Central memory CD4-positive, alpha-beta T cell (primary cell): Measurements from ENCODE around the gene LSM3.
A peak's percentile ranks its signal among the peaks of the same experiment; 100 is the strongest.

Source experiments
- DNase-seq: peaks from one replicate; pipeline ENCODE4 v3.0.0; 2022
- total RNA-seq, 3 experiments: gene quantifications; one replicate each; lab custom pipeline; 2026; lab: John Stamatoyannopoulos, UW

LSM3 gene
- total RNA-seq, result 8.9 to 53.8 (median 26.9) reads per million in 3 experiments

- DNase-seq, result peak; percentile 99
These were observed at the start of gene LSM3, which contains the start of gene XPC for GRCh38 chr3:14178247-14179113. TSS of gene LSM3 (plus strand) at chr3:14178817. CDS start at chr3:14178861, 44 bp downstream. TSS of gene XPC (minus strand) at chr3:14178601. CDS start at chr3:14178568, 33 bp downstream.

DNA sequence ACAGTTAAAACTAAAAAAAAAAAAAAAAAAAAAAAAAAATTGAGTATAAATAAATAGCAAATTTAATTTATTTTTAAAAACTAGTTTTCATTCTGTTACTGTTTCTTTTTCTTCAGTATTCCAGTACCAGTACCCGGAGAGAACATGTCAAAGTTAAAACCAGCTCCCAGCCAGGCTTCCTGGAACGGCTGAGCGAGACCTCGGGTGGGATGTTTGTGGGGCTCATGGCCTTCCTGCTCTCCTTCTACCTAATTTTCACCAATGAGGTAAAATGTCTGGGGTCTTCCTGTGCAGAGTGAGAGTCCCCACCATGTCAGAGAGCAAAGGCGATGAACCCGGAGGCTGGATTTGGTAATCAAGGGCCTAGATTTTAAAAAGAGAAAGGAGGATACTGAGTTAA, 49.3 kb upstream of the LSM3 start:
- DNase-seq, result no peak

DNA sequence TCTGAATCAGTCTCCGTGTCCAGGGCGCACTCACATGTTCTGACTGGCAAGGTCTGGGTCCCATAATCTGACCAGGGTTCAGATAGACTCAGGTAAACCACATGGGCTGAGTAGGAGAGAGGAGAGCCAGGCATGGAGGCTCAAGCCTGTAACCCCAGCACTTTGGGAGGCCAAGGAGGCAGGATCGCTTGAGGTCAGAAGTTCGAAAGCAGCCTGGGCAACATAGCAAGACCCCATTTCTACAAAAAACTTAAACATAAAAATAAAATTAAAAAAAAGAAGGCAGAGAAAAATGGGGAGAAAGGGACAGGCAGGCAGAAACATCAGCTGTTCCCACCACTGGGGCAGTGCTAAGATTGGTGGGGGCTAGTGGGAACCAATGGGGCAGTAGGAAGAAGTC, 48.4 kb upstream of the LSM3 start:
- DNase-seq, result no peak

DNA sequence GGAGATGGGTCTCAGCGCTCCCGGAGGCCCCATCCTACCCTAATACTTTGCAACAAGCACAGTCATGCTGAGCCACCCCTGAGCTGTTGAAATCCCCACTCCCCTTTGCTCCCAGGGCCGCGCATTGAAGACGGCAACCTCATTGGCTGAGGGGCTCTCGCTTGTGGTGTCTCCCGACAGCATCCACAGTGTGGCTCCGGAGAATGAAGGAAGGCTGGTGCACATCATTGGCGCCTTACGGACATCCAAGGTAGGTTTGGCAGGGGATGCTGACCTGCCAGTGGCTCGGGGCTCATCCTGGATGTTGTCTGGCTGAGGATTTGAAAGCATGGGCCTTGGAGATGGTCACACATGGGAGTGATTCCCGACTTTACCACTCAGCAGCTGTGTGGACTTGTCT, 47.9 kb upstream of the LSM3 start:
- DNase-seq, result no peak

GRCh38 chr3:14131134-14131533, 47.5 kb upstream of the LSM3 start:
- DNase-seq, result no peak

DNA sequence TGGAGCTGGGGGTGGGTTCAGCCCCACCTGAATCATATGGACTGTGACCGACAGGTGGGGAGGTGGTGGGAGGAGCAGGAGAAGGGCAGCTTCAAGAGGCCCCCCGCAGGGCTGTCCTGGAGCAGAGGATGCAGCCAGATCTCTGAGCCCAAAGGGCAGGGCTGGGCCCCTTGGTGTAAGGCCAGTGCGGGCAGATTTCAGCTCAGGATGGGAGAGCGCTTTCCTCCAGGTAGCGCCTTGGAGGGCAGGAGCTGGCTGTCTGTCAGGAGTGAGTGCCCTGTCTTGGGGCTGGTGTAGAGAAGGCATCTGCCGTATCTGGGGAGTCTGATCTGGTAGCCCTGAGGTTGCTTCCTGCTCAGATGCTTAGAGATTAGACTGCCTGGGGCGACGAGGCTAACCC, 46.5 kb upstream of the LSM3 start:
- no peak for DNase-seq

GRCh38 chr3:14132689-14133088, 45.9 kb upstream of the LSM3 start:
- no peak for DNase-seq

DNA sequence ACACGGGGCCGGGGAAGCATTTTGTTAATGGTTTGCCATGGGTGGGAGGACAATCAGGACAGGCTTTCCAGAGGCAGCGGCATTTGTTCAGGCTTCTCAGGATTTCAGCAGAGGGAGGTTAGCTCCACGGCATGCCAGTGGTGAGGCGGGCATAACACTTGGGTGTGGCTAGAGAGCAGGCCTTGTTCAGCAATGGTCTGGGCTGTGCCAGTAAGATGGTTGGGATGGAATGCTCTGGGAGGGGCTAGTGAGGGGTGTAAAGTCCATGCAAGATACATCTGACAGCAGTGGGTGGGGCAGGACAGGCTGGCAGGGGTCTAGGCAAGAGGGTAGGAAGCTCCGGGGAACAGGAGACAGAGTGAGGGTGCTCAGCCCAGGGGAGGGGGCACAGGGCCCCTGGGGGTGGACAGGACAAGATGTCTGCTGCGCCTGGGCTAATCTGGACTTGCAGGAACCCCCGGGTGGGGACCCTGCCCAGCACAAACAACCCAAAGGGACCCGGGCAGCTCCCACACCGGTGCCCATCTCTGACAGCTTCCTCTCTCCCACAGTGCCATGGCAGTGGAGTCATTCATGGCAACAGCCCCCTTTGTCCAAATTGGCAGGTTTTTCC, 45.3 kb upstream of the LSM3 start:
- no peak for DNase-seq

DNA sequence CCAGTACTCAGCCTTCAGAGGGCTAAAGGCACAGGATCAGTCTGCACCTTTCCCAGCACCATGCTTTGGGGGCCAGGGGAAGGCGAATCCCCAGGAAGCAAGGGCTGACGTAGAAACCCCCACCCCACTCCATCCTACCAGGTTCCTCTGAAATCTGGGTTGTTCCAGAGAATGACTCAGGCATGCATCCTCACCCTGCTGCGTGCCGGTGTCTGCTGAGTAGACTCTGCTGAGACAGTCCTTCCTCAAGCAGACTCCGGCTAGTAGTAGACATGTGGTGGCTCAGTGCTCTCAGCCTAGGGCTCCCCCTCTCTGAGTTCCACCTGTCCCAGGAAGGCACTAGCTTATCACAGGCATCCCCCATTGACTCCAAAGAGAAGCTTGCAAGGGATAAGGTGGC, 44.7 kb upstream of the LSM3 start:
- DNase-seq, result no peak

- DNase-seq, result no peak
These were observed 44.3 kb upstream of the LSM3 start for GRCh38 chr3:14134291-14134690.

DNA sequence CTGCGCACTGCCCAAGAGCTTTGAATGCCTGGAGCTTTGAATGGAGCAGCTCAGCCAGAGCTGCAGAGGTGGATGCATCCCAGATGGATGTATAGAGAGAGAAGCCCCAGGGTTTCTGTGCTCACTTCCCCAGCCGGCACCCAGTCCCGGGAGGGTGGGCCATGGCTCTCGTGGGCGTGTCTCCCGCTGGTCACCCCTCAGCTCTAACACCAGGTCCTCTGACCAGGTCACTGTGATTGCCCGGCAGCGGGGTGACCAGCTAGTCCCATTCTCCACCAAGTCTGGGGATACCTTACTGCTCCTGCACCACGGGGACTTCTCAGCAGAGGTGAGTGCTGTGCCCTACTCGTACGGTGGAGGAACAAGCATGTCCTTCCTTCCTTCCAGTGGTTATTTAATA, 43.0 kb upstream of the LSM3 start:
- no peak for DNase-seq

- no peak for DNase-seq
These were observed 41.6 kb upstream of the LSM3 start for GRCh38 chr3:14137004-14137403.

DNA sequence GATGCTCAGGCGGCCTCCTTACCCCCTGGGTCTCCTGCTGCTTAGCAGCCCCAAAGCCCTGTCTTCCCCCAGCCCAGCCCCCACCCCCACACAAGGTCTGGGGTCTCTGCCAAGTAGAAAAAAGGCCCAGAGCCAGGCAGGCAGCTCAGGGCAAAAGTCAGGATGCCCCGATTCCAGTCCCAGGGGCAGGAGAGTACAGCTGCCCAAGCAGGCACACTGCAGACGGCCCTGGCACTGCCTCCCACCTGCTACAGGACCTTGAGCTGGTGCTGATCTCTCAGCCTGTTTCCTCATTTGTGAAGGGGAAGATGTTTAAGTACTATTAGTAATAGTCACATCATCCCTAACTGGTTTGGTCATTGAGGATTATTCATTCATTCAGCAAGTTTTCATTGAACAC, 41.2 kb upstream of the LSM3 start:
- DNase-seq, result no peak

DNA sequence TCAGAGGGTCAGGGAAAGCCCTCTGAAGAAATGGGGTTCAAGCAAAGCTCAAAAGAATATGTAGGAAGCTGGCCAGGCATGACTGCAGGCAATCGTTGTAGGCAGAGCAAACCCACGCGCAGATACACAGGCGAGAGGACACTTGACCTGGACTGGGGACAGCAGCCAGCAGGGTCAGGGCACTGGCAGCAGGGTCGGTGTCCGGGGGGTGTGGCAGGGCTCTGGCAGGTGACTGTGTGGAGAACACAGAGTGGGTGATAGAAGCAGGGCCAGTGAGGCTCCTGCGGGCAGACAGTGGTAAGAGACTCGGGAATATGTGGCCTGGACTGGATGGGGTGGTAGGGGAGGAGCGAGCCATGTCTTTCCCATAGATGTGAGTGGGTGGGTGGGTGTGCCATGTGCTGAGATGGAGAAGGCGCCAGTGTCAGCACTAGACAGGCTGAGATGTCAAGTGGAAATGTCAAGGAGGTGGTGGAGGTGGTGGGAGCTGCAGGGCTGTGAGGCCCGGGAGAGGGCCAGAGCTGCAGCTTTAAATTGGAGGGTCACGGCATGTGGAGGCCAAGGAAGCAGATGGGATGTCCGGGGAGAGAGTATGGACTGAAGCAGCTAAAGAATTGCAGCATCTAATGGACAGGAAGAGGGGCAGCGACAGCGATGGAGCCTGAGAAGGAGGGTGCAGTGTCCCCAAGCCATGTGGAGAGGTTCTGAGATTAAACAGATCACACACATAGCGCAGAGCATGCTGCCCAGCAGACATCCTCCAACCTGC, 40.3 kb upstream of the LSM3 start:
- no peak for DNase-seq

GRCh38 chr3:14138878-14139655, 39.5 kb upstream of the LSM3 start:
- DNase-seq, result no peak

DNA sequence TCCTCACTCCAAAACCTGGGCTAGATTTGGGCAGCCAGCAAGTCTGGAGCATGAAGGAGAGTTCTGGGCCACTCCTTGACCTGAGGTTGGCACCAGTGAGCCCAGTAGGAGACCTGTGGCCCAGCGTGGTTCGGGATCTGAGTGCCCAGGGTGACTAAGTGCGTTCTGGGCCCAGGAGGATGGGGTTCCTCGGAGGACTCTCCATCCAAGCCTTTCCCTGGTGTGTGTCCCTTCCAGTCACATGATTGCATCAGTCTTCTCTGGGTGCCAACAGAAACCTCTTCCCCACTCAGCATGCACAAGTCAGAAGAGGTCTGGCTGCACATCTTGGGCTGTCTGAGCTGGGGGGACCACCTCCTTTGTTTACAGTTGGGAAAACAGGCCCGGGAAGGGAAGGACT, 38.8 kb upstream of the LSM3 start:
- no peak for DNase-seq

DNA sequence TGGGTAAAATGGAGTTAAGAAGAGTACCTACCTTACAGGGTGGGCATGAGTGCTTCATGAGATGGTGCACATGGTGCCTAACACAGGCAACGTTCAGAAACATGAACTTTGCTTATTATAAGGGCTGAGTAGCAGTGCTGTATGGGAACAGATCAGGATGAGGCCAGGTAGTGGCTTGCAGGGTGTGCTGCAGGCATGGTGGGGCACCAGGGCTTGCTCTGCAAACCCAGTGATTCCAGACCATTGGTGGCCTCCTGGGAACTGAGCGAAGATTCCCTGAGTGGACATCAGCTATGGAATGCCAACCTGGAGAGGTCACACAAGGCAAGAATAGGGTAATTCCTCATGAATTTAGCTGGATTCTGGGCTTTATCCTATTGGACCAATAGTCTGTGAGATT, 37.9 kb upstream of the LSM3 start:
- no peak for DNase-seq

- DNase-seq, result no peak
These were observed 37.5 kb upstream of the LSM3 start for GRCh38 chr3:14141144-14141543.

- DNase-seq, result no peak
These were observed 36.8 kb upstream of the LSM3 start for GRCh38 chr3:14141602-14142341.

DNA sequence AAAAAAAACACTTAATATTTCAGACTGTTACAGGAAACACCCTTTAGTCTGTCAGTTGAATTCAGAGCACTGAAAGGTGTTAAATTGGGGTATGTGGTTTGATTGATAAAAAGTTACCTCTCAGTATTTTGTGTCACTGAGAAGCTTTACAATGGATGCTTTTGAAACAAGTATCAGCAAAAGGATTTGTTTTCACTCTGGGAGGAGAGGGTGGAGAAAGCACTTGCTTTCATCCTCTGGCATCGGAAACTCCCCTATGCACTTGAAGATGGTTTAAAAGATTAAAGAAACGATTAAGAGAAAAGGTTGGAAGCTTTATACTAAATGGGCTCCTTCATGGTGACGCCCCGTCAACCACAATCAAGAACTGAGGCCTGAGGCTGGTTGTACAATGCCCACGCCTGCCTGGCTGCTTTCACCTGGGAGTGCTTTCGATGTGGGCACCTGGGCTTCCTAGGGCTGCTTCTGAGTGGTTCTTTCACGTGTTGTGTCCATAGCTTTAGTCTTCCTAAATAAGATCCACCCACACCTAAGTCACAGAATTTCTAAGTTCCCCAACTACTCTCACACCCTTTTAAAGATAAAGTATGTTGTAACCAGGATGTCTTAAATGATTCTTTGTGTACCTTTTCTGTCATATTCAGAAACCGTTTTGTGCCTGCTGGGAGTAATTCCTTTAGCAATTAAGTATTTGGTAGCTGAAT, 35.9 kb upstream of the LSM3 start:
- DNase-seq, result peak; percentile 88
